ENCODE data around the gene ZNF821.
"Not testable (repeated sequence)": the region's sequence is repeated elsewhere in the genome, so short reads cannot be mapped to it uniquely, and the experiment has no call there.

The ZNF821 gene

DNA sequence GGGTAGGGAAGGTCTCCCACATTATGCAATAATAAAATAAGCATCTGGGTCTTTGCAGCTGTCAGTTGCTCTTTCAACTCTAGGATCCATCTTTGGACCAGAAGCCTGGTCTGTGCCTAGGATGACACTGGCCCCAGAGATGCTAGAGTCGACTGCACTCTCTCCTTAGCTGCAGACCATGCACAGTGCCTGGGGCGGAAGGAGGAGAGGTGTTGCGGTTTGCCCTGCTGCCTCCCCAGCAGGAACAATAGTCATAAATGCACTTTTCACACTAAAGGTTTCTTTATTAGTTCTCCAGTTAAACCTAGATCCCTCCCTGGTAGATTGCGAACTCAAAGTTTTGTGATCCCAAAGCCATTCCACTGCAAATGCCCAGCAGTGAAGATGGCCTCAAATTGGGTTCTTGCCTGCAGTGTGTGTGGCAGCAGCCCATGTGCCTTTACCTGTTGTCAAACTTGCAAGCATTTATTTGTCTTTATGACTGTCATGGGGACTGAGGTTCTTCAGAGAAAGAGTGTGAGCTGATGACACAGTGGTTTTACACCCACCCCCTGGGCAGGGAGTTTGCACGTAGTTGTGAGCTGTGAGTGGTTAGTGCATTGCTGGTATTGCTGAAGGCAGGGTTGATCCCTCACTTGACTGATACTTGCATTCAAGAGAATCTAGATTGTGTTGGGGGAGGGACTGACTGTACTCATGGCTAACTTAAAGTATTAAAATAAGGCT is 27.9 kb downstream of the ZNF821 start:
- no peak for DNase-seq

DNA sequence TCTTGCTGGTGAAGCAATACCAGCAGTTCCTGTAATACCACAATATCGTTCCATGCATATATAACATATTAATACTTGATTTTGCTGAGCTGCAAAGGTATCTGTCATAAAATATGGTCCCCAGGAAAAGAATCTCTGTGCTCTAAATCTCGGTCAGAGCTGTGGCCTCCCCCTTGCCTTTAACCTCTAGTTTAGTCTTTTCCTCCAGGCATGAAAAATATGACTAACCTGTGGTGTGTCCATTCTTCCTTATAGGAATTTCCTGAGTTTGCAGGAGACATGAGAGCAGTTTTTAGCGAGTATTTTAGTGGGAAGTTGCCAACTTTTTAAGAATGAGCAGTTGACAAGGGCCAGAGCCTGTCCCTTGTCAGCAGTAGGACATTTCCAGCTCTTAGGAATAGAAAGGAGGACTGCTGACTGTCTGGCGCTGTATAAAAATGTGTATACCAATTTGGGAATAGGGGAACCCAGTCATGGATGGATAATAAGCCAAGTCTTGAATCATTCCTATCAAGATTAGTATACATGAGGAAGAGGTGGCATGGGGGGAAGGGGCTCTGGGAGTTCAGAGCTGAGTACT is 29.5 kb downstream of the ZNF821 start:
- no peak for DNase-seq

DNA sequence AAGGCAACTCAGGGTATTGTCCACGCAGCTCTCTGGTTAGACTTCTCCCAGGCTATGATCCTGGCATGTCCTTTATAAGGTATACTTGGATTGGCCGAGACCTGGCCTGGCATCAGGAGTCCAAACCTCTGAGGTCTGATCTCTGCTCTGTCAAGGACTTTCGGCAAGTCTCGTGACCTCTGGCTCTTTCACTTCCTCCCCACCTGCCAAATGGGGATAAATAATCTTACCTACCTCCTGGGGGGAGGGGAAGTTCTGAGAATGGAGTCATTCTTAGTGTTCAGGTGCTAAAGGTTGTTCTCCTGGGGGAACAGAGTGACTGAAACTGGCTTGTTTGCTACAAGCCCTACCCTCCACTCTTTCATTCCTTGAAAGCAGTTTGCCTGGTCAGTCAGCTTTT is 30.6 kb downstream of the ZNF821 start:
- no peak for DNase-seq

DNA sequence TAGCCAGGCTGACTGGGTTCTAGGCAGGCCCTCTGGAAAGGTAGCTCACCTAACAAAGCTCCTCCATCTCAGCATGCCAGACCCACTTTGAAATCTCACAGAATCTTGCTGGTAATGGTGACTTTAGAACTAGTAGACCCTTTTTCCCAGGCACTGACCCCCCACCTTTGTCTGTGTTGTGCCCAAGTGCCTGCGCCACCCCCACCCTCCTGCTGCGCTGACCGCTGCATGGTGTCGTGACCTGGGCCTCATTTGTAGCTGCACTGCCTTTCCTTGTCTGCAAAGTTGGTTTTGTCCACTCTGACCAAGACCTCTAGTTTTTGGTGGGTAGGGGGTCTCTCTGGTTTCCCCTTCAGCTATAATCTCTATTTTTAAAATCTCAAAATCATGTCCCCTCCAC is 31.4 kb downstream of the ZNF821 start:
- no peak for DNase-seq

DNA sequence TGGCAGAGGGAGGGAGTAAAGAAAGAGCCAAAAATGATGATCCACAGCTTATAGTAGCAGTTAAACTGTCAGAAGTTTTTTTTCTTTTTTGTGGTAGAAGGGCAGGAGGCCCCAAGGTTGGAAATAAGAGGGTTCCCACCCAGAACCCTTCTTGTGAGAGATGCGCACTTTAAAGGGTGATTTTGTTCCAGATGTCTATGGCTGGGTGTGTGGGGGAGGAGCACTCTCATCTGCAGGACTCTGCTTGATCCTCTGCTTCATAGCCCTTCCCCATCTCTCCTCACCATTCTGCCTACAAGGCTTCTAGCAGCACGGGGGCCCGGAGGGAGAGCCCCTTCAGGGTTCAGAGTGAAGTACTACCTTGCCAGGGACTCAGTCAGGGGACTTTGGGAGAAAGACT is 31.8 kb downstream of the ZNF821 start:
- DNase-seq: no peak

DNA sequence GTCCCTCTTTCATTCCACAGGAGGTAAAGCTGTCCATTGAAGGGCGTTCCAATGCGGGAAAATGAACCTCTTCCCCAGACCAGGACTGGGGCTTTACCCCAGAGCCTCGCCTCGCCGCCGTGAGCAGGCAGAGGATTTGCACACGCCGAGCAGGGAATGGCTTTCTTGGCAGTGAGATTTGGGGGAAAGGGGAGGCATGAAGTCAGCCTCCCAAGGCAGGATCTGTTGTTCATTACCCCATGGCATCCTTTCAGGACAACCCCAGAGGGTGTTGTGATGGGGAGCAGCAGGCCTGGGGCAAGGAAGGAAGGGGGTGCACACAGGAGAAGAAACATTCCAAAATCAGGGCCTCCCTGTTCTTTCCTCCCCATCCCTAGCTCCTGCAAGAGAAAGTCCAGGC is 32.2 kb downstream of the ZNF821 start:
- DNase-seq: no peak

DNA sequence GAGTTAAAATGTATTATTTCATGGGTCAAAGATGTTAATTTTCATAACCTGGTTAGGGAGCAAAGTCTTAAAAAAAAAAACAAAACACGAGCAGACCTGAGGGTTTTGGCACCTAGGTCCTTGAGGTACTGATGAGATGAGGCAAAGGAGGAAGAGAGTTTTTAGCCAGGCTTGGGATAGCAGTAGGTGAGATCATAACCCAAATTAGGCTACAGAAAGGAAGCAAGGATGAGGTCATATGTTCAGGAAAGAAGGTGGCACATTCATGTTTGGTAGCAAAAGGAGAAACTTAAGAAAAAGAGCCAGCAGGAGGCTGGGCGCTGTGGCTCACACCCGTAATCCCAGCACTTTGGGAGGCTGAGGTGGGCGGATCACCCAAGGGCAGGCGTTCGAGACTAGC is 35.4 kb downstream of the ZNF821 start:
- no peak for DNase-seq

DNA sequence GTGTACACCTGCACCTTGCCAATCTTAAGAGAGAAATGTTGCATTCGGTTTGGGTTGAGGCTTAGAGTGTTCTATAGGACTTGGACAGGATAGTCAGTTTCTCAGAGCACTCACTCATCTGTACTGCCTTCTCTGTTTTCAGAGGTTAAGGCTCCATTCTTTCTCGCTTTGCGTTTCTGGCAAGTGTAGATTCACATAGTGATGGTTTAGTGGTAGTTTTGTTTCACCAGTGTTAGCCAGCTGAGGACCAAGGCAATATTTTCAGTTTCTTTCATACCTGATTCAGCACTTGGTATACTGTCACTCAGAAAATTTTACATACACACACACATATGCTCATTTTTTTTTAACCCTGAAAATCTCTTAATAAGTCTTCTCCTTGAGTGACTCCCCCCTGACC is 36.9 kb downstream of the ZNF821 start:
- no peak for DNase-seq

DNA sequence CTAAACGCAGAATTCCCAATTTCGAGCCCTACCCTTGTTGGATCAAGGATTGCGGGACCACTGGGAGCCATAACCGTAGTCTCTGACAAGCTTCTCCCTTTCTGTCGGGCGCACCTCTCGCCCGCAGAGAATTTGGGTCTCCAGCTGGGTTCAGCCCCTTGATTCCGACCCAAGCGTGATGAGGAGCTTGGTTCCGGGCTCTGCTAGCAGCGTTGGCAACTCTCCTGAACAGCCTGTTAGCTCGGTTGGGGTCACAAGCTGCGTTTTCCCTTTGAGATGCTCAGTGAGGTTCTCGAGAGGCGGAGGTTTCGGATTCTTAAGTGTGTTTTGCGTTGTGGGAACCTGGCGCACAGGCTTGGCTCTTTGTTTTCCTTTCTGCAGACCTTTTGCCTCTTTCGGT is 37.6 kb downstream of the ZNF821 start:
- DNase-seq: no peak

DNA sequence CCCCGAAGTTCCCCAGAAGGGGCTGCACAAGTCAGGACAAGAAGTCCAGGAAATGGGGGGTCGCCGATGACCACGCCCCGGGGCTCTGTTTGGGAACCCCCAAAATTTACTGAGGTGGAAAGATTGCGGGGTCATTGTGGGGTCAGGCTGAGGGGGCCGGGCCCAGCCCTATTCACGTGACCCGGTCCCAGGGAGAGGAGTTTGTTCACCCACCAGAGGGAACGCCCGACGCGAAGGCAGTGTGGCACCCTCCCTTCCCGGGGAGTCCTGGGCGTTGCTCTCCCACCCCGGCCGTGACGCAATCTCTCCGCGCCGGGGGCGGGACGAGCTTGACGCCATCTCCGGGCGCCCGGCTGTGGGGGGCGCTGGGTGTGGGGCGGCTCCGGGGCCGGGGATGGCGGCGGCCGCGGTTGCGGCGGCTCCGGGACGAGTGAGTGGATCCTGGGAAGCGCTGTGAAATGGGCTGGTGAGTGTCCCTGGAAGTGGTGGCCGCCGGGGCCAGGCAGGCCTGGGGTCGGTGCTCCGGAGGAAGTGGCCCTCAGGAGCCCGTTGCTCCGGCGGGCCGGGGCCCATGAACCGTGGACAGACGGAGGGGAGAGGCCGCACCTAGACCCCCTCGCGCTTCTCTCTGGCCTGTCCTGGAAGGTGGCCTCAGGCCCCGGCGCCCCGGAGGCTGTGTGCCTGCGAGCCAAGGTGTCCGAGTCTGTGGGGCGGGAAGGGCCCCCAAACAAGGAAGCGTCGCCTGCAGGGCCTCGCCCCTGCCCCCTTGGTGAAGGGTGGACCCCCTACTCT is 38.1 kb downstream of the ZNF821 start, which contains the start of gene ATXN1L:
Gene ATXN1L (plus strand): TSS at position 338 of the 792 bp plus-strand sequence. CDS start 3,765 bp downstream, outside the sequence.
- DNase-seq: peak; percentile 95

DNA sequence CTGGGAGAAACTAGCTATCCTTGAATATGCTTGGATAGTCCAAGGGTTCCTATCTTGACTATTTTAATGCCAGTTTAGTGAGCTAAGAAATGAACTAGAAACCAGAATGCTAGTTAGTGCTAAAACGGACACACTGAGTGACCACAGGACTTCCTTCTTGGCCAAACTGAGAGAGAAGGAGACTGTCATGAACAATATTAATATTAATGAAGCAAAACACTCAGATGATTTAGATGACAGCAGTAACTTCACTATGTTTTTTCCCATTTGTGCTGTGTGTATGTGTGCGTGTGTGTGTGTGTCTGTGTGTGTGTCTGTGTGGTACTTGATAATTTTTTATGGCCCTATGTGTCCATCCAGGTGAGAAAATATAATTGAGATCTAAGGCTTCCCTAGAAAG is 40.4 kb downstream of the ZNF821 start:
- DNase-seq: no peak

DNA sequence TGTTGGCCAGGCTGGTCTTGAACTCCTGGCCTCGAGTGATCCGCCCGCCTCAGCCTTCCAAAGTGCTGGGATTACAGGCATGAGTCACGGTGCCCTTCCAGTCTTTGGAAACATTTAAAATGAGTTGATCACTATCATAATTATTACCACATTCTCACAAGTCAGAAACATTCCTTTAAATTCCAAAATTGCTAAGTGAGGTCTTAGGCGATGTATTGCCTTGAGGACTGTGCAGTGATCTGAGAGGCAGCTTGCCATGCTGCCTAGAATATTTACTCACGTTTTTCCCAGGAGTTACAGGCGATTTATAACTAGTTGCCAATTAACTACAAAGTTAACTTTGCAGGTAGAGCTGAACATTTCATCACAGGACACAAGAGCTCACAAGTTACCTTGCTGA is 43.9 kb downstream of the ZNF821 start:
- no peak for DNase-seq

DNA sequence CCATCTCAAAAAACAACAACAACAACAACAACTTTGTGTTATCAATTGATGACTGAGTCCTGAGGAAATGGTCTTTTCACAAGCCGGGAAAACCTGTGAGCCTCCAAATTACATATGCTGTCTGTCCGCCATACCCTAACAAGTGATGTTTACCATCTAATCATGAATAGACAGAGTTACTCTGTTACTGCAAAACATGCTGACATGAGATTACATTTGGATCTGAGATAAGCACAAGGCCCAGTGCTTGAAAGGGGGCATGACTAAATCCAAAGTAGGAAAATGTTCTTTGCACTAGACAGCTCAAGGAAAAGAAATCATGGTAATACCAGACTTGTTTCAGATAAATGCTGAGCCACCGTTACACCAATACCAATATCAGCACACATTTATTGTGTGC is 46.8 kb downstream of the ZNF821 start:
- no peak for DNase-seq

DNA sequence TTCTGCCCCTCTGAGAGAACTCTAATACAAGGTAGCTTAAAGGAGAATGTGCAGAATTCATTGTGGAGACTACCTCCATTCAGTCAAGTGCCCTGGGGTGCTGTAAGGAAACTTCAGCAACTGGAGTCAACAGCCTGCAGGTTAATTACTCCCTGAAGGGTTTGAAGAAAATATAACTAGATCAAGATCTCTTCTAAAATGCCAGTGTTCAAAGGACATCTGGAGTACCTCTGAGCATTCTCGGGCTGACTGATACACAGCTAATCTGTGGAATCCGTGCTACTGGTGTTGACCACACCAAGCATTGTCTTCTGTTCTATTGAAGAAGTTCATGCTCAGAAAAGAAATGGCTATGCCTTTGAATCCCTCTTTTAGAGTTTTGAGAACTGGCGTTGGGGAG is 49.7 kb downstream of the ZNF821 start:
- no peak for DNase-seq

DNA sequence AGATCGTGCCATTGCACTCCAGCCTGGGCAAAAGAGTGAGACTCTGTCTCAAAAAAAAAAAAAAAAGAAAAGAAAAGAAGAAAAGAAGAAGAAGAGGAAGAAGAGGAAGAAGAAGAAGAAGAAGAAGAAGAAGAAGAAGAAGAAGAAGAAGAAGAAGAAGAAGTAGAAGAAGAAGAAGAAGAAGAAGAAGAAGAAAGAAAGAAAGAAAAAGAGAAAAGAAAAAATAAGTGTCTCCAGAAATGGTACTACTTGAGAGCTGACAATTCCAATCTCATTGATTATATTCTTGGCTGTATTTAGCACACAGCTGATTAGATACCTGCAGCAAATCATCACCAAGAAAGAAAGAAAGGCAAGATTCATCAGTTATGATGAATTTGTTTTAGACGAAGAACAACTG is 51.9 kb downstream of the ZNF821 start:
- DNase-seq: not testable (repeated sequence)

DNA sequence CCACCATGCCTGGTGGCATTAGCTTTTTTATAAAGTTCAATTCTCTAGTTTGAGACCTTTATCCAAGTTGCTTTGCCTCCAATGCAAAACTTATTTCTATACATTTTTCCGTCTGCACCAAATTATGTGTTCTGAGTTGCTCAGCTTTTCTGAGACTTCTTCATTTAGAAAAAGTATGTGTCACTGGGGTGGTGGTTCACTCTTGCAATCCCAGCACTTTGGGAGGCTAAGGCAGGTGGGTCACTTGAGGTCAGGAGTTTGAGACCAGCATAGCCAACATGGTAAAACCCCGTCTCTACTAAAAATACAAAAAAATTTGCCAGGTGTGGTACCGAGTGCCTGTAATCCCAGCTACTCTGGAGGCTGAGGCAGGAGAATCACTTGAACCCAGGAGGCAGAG is 52.3 kb downstream of the ZNF821 start:
- not testable (repeated sequence) for DNase-seq

DNA sequence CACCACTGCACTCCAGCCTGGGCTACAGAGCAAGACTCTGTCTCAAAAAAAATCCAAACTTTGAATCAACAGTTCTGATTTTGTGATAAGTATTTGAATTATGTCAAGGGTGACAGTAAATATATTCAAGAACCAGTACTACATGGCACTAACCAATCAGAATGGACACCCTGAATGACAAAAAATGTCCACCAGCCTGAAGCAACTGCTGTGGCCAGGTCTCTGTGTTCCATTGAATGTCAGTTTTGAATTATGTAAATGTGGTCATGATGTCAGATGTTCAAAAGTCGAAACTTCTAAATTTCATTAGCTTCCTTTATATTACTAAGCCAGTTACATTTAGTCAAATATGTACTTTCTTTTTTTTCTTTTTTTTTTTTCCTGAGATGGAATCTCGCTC is 53.6 kb downstream of the ZNF821 start:
- DNase-seq: no peak

DNA sequence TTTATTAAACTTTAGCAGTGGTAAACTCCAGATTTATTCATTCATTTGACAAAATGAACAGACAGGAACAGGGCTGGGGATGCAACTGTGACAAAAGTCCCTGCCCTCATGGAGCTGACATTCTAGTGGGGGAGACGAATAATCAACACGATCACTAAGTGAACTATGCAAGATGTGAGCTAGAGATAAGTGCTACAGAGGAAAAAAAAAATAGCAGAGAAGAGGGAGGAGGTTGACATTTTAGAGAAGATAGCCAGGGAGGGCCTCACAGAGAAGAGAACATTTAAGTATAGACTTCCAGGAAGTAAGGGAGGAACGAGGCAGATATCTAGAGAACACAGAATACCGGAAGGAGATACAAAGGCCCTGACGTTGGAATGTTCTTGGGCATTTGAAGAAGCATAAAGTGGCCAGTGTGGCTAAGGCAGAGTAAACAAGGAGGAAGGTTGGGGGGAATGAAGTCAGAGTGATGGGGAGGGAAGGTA is 57.4 kb downstream of the ZNF821 start:
- DNase-seq: no peak

DNA sequence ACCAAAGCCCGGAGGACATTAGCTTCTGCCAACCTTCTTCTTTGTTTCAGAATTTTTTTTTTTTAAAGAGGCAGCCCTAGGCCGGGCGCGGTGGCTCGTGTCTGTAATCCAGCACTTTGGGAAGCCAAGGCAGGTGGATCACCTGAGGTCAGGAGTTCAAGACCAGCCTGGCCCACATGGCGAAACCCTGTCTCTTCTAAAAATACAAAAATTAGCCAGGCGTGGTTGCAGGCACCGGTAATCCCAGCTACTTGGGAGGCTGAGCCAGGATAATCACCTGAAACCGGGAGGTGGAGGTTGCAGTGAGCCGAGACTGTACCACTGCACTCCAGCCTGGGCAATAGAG is 66.9 kb downstream of the ZNF821 start:
- not testable (repeated sequence) for DNase-seq

DNA sequence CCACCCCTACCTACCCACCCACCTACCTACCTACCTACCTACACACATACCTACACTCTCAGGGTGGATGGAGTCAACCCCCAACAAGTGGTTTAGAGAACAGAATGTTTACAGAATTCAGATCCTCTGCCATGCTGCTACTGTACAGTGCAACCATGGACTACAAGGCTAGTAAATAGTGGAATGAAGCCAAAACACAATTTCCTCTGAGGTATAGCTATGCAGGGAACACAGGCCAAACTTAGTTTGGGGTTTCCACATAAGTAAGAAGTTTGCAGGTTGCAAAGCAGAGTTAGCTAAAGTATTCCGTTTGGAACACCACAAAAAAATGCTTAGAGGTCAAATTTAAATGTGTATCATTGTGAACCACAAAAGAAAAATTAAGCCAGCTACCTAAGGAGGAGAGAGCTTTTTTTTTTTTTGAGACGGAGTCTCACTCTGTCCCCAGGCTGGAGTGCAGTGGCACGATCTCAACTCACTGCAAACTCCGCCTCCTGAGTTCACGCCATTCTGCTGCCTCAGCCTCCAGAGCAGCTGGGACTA is 72.7 kb downstream of the ZNF821 start:
- DNase-seq: no peak

DNA sequence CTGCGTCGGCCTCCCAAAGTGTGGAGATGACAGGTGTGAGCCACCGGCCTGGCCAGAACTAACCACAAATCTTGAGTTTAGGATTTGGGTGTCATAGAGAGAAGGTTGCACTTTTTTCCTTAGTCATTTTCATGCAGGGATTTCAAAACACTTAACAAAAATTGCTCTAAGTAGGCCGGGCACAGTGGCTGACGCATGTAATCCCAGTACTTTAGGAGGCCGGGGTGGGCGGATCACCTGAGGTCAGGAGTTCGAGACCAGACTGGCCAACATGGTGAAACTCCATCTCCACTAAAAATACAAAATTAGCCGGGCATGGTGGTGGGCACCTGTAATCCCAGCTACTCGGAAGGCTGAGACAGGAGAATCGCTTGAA is 73.8 kb downstream of the ZNF821 start:
- not testable (repeated sequence) for DNase-seq

Measured in stimulated activated CD4-positive, alpha-beta T cell treated with anti-CD3 and anti-CD28 coated beads, Interleukin-2, amount 100 ng/mL, for 48 hours (primary cell).